ENCODE measurements around the gene LPGAT1.
"Not testable (repeated sequence)": the region's sequence is repeated elsewhere in the genome, so short reads cannot be mapped to it uniquely, and the experiment has no call there.

Gene LPGAT1

DNA sequence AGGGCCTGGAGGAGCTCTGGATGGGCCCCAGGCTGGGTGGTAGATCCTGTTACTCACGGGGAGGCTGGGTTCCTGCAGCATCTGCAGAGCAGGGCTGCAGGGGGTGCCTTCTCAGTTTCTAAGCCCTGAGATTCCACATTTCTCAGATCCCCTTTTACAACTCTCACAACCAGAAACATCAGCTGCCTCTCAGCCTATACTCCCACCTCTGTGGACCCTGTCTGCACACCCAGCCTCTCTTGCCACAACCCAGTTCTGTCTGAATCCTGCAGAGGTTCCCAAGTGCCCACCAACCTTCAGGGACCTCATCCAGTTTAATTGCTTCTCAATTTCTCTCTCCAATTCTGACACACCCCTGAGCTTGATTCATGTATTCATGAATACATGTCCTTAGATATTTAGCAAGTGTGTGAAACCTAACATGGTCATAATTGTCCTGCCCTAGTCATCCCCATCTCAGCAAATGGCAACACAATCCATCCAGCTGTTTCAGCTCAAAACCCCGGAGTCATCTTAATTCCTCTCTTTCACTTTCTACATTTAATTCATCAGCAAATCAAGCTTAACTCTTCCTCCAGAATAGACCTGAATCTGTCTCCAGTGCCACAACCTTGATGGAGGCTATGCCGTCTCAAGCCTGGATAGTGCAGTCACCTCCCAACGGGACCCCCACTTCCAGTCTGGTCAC is 98.1 kb downstream of the LPGAT1 start:
- DNase-seq, result no peak

DNA sequence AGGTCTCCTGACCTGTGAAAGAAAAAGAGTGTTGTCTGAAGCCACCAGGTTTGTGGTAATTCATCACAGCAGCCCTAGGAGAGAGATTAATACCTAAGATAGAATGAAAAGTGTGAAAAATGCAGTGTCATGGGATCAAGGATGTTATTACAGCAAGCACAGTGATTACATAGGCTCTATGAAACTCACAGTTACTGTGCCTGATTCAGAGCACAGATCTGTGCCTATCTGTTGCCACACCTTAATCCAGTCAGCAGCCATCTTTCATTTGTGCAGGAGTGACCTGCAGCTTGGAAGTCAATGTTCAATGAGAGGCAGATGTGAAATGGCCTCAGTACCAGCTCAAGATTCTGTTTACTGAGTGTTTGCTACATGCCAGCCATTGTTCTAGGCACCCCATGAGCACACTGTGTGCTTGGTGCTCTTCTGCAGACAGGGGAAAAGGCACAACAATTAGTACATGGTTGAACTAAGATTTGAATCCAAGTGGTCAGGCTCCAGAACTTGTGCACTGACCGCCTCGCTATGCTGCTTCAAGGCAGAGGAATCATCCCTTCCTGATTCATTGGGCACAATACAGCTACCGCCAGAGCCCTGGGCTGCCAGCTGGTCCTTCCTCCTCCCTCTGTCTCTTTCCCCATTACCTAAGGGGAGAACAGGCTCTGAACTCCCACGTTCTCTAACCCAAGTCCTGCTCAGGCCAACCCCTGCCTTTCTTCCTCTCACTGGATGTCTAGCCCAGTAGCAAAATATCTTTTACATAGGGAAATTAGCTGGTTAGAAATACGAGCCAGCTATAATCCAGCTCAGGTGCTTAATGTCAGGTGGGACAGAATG is 98.9 kb downstream of the LPGAT1 start:
- no peak for DNase-seq

DNA sequence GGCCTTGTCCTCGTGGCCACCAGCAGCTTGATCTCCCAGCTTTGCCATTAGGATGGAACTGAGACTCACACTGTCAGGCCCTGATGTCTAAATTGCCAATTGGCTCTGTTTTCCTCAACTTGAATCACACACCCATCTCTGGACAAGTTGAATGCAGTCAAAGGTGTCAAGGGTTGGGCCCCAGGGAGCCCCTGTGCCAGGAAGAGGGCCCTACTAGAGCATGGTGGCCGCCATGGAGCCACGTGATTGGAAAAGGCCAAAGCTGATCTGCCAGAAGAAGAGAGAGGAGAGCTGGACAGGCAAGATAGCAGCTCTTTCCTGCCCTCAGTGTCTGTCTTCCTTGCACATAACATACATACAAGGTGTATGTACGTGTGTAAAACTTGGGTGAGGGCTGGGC is 100.2 kb downstream of the LPGAT1 start:
- DNase-seq, result no peak

DNA sequence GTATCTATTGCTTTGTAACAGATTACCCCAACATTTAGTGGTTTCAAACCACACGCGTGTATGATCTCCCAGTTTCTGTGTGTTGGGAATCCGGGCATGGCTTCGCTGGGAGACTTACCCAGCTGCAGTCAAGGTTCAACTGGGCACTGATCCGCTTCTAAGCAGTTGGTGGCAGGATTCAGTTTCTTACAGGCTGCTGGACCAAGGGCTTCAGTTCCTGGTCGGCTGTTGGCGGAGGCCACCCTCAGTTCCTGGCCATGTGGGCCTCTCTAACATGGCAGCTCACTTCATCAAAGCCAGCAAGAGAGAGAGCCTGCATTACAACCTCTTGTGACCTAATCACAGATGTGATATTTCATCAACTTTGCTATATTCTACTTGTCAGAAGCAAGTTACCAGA is 101.3 kb downstream of the LPGAT1 start:
- no peak for DNase-seq

DNA sequence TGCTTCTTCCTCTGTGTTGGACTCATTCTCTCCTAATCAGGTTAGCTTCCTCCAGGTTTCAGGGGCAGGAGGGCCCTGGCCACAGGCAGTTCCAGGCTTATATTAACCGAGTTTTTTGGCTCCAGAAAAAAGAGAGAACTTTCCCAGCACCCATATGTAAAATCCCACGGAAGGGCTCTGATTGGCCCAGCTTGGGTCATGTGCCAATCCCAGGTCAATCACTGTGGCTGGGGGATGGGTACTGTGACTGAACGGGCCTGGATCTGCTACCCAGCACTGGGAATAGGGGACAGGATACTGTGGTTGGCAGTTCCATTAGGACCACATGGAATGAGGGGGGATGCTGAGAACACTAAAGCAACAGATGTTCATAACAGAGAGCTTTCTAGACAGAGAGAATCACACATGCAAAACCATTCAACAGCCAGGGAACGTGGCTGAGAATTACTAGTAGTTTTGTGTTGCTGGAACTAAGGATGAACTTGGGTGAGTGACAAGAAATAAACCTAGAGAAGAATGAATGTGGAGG is 104.0 kb downstream of the LPGAT1 start:
- no peak for DNase-seq

DNA sequence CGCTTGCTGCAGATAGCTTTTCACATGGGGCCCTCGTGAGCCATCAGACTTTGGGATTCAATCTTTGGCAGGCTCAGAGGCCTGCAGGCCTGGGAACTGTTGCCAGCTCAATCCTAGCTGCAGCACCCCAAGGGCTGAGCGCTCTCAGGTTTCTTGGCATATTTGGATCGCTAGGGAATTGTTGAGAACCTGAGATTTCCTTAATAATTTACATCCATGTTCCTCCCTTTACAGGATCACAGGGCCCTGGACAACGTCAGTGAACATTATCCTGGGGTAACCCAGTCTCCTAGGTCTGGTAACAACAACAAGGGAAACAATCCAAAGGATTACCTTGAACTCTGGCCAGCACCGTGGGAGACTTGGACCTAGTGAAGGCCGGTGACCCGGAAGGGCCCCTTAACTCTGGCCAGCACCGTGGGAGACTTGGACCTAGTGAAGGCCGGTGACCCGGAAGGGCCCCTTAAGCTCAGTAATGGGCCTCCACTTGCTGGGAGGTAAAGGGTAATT is 105.8 kb downstream of the LPGAT1 start:
- DNase-seq, result no peak

DNA sequence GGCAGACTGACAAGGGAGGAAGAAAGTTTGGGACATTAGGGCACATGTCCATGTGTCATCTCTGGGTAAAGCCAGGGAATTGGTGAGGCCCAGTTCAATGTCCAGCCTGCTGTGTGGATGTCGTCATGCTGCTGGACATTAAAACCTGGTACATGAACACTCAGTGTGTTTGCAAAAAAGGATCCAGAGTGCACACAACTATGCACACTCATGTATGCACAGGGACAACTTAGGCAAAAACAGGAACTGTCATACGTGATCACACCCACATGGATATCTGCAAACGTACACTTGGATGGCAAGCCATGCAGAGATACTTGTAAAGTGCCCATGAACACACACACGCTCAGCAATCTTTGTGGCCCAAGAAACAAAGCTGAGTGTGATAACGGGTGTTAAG is 107.3 kb downstream of the LPGAT1 start:
- no peak for DNase-seq

DNA sequence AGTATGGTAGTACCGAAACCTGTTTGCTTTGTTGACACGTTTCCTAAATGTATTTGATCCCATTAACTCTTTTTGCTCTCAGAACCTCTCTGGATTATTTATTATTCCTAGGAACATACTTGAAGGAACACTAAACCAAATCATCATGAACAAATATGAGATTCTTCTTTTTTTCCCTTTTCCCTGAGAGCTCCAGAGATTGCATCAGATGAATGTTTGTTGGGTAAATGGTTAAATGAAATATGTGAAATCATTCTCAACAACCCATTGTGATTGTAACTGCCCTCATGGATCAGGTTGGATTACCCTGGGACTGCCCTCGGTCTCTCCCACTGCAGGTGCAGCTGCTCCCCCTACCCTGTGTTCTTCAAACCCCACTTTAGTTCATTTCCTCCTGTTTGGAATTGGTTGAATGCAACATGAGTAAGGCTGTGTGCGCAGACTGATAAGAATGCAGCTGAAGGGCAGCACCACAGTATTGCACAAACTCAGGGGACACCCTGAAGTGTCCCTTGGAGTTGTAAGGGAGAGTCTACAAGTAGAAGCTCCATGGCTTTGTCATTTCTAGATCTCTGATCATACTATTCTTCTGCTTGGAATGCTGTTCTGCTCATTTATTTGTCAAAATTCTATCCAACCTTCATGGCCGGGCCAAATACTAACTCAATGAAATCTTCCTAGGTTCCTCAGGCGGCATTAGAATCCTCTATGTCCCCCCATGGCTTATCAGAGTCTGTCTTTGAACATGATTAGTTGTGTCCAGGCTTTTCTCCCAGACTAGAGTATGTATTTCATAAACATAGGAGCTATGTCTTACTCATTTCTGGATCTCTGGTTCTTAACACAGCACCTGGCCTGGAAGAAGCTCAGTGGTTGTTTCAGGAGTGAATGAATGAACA is 108.0 kb downstream of the LPGAT1 start:
- DNase-seq, result no peak

DNA sequence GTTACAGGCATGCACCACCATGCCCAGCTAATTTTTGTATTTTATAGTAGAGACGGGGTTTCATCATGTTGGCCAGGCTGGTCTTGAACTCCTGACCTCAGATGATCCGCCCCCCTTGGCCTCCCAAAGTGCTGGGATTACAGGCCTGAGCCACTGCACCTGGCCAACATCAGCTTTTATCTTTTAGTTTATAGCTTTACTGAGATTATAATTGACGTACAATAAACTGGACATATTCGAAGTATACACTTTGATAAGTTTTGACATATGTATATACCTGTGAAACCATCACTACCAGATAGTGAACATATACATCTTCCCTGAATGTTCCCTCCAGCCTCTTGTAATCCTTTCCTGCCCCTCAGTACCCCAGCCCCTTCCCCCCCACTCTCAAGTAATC is 114.0 kb downstream of the LPGAT1 start:
- DNase-seq, result not testable (repeated sequence)

DNA sequence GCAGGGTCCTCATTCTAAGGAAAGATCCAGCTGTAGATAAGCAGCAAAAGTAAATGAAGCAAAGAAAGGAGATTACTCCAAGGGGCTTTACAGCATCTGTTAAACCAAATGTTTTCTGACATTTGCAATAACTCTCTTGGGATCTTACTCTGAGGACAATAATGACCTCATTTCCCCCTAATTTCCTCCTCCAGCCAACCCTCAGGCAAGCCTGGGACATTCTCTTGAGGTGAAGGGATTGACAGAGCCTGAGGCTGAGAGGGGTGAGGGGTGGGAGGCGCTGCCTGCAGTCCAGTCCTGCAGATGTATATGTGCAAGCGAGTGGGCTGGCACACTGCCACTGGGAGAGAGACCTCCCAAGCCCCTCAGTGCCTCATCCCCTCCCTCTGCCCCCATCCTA is 114.6 kb downstream of the LPGAT1 start:
- no peak for DNase-seq

DNA sequence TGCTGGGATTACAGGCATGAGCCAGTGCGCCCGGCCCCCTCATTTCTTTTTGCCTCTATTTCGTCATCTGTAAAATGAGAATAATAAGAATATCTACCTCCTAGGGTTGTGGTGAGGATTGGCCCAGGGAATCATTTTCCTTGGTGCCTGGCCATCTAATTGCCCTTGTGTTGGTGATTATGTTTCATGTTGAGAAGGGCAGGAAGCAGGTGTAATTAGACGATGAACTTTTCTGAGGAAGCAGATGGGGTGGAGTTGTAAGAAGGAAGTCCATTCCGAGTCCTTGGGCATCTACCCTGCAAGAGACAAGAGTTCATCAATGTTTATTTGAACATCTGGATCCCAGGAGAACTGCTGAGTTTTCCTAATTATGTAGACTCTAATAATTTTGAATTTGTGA is 116.4 kb downstream of the LPGAT1 start:
- DNase-seq, result no peak

DNA sequence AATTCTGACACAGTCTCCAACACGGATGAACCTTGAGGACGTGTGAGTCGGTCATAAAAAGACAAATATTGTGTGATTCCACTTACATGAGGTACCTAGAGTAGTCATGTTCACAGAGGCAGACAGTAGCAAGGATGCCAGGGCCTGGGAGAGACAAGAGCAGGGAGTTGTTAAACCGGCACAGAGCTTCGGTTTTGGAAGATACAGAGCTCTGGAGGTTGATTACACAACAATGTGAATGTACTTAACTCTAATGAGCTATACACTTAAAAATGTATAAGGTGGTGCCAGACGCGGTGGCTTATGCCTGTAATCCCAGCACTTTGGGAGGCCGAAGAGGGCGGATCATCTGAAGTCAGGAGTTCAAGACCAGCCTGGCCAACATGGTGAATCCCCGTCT is 117.3 kb downstream of the LPGAT1 start:
- DNase-seq, result no peak

DNA sequence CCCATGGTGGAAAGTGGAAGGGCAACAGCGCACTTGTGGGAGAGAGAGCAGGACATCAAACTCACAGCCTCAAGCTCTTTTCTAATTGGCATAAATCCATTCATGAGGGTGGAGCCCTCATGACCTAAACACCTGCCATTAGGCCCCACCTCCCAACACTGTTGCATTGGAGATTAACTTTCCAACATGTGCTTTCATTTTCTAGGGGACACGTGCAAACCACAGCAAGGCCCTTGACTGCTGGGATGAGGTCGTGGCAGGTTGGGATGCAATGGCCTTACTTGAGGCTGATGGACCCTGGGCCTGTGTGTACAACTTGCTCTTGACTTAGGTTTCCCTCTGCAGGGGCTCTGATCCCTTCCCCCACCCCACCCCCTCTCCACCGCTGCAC is 119.3 kb downstream of the LPGAT1 start:
- DNase-seq, result no peak

DNA sequence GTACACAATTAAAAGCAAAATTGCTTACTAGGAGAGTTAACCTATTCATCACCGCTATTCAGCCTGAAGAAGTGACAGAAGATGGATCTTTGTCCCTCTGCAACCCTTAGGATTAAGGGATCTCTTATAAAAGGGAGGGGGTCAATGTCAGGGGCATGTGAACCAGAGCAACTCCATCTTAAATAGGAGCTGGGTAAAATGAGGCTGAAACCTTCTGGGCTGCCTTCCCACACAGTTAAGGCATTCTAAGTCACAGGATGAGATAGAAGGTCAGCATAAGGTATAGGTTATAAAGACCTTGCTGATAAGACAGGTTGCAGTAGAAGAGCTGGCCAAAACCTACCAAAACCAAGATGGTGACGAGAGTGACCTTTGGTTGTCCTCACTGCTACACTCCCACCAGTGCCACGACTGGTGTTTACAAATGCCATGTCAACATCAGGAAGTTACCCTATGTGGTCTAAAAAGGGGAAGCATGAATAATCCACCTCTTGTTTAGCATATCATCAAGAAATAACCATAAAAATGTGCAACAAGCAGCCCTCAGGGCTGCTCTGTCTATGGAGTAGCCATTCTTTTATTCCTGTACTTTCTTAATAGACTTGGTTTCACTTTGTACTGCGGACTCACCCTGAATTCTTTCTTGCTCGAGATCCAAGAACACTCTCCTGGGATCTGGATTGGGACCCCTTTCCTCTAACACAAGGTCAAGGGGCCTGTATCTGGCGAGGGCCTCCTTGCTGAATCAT is 119.8 kb downstream of the LPGAT1 start:
- DNase-seq, result no peak

DNA sequence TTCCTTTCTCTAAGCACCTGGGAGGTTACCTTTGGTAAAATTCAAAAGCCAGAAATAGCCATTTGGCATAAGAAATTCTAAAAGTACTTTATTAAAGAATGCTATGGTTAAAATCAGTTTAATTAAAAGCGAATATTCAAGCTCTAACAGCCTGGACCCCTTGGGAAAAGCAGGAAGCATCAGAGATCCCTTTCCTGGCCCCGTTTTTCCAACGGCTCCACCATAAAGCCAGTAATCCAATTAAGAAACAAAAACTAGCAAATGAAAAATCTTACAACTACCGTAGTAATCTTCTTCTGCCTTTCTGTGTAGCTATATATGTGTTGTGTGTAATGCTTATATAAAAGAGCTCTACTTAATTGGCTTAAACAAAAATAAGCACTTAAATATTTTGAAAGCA is 121.6 kb downstream of the LPGAT1 start:
- no peak for DNase-seq

DNA sequence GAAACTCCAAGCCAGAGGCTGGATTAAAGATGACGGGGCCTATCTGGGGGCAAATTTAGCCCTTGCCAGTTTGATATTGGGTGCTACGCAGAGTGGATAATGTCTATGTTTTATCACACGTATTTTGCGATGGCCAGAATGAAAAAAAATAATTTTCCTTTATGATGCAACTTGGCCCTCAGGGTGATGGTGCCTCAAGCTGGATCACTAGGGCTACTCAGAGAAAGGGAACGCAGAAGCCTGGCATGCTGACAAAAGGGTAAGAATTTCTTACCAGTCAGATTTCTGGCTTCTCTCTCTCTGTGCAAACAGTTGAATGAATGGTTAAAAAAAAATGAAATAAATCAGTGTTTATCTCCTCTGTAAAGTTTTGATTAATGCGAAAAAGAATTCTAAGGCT is 122.6 kb downstream of the LPGAT1 start:
- DNase-seq, result no peak

DNA sequence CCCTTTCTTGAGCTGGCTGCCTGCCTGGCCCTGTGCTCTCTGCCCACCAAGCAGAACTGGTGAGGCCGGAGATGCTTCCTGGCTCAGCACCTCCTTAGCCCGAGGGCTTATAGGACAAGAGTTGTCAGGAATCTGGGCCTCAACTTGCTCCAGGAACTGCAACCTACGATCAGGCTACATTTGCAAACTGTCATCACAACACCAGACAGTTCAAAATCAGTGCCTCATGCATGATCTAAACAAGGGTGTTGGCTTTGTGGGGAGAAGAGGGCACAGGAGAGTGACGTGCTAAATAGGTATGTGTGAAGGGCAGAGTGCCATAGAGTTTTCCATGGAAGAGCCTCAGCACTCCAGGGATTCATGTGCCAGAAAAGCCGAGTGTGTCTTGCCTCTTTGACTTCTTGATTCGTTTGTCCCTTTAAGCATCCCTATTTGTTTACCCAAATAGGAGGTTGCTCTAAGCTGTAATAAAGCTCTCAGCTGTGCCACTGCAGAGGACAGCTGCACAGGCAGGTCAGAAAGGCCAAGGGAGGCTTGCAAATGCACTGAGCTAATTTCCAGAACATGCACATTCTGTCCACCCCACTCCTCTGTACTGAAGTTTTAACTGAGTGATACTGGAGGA is 125.0 kb downstream of the LPGAT1 start:
- no peak for DNase-seq

DNA sequence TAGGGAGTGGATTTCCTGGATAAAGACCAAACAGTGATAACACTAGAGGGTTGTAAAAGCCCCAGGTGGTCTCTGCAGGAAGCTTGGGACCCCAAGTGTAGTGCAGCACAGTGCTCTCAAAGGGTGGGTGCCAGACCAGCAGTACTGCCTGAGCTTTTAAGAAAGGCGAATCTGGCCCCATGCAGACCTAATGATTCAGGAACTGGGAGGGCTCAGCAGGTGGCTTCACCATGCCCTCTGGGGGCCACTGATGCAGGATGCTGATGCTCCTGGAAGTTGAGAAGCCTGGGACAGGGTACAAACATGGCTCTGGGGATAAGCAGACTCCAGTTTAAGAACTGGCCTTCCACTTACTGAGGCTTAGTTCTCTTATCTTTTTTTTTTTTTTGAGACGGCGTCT is 126.0 kb downstream of the LPGAT1 start:
- no peak for DNase-seq

DNA sequence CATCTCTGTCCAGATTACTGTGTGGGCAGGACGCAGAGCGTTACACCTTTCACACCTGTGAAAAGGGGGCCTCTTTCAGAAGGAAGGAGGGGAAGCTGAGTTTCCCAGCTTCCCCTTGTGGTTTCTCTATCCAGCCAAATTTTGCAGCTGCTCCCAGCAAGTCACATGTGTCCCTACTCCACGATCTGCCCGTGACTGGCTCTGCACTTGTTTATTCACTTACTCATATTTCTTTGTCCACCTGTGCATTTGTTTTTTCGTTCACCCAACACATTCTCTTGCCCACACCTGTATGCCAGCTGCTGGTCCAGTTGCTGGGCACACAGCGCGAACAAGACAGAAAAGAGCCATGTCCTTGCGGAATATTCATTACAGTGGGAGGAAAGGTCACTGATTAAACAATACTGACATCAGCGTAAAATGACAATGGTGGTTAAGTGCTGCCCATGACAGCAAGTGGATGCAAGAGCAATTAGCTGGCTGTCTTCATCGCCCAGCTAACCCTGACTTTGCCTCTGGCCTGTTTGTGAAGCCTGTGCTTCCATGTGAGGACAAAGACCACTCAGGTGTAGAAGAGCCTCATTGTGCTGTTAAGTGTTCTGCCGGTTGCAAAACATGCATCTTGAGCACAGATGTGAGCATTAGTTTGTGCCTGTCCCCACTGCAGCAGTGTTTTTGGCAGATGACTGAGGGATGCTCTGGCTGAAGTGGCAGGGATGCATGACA is 126.6 kb downstream of the LPGAT1 start:
- no peak for DNase-seq

DNA sequence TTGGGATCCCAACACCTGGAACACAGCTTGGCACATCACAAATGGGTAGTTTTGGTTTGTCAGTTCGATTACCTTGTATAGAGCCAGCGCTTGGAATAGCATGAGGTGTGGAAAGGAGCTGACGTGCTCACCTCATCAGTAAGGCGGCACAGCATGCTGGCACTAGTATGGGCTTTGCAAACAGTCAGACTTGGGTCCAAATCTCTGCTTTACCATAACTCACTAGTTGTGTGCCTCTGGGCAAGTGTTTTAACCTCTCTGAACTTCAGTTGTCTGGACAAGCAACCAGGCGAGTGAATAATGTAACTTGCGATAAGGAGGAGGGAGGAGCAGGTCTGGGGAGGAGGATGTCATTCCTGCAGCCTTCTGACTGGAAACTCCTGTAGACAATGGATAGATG is 128.8 kb downstream of the LPGAT1 start:
- DNase-seq, result no peak

DNA sequence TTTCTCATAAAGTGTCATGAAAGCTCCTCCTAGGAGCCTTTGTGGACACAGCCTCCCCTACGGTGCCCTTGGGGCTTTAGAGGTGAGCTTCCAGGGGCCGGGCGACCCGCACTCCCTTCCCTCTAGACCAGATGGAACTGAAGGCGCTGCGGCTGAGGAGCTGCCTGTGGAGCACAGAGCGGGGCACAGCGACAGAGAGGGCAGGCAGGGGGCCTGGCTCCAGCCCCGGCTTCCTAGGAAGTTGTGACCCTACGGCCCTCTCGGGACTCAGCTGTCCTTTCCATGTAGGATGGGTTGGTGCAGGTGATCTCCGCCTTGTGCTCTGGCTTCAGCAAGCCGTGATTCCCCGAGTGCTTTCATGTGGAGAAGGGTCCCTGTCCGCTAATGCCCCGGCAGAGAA is 131.5 kb downstream of the LPGAT1 start:
- DNase-seq, result no peak

All from stimulated activated CD4-positive, alpha-beta T cell treated with anti-CD3 and anti-CD28 coated beads, Interleukin-4, amount 100 ng/mL, for 4 hours (primary cell).